Superior temporal gyrus (tissue), 1 donor: Measurements from ENCODE around the gene AGBL4.
"Not testable (repeated sequence)": the region's sequence is repeated elsewhere in the genome, so short reads cannot be mapped to it uniquely, and the experiment has no call there.

ENCODE experiments used
- DNase-seq: peaks from one replicate; pipeline ENCODE4 v3.0.0-alpha.2; 2016; ENCODE audit errors: extremely low spot score

AGBL4 gene

DNA sequence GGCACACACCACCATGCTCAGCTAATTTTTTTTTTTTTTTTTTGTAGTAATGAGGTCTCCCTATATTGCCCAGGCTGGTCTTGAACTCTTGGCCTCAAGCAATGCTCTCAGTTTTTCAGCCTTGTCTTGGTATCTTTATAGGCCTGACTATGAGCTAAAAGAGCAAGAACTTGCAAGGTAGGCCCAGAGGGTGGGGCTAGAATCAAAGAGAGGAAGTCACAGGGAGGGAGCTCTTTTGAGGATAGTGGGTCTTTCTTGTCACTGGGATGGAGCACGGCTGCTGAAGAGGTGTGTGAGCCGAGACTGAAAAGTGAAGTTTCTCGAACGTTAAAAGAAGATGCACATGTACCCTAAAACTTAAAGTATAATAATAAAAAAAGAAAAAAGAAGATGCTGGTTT lies 987.1 kb downstream of the AGBL4 start:
- DNase-seq = no peak

DNA sequence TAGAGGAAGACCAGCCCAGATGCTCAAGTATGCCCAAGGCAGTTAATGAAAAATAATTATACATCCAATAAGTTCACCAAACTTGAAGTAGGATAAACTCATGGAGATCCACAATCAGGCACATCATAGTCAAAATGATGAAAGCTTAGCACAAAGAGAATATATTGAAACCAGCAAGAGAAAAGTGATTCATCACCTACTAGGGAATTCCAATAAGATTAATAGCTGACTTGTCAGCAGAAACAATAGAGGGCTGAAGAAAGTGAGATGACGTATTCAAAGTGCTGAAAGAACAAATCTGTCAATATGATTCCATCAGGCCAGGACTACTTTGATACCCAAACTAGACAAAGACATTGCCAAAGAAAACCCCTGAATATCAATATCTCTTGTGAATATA lies 995.4 kb downstream of the AGBL4 start:
- DNase-seq = no peak

DNA sequence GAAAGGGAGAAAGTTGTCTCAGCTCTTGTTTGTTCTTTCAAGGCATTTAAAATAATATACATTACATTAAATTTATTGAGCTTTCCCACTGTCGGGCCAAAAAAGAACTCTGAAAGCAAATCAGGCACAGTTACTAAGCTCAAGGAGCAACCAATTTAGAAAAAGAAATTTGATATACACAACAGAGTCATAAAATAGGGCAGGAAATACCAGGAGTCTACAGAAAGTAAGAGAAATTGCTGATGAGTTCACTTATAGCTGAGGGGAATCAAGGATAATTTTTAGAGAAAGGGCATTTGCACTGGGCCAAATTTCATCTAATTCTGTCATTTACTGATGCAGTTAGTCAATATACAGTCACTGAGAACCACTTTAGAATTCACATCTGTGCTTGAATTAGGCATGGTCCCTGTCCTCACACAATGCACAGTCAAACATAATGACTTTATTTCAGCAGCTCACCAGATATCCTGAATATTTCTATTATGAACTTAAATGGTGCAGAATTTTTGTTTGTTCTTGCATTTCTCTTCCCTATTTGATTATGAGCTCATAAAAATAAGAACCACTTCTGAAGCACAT lies 997.4 kb downstream of the AGBL4 start:
- DNase-seq = no peak

DNA sequence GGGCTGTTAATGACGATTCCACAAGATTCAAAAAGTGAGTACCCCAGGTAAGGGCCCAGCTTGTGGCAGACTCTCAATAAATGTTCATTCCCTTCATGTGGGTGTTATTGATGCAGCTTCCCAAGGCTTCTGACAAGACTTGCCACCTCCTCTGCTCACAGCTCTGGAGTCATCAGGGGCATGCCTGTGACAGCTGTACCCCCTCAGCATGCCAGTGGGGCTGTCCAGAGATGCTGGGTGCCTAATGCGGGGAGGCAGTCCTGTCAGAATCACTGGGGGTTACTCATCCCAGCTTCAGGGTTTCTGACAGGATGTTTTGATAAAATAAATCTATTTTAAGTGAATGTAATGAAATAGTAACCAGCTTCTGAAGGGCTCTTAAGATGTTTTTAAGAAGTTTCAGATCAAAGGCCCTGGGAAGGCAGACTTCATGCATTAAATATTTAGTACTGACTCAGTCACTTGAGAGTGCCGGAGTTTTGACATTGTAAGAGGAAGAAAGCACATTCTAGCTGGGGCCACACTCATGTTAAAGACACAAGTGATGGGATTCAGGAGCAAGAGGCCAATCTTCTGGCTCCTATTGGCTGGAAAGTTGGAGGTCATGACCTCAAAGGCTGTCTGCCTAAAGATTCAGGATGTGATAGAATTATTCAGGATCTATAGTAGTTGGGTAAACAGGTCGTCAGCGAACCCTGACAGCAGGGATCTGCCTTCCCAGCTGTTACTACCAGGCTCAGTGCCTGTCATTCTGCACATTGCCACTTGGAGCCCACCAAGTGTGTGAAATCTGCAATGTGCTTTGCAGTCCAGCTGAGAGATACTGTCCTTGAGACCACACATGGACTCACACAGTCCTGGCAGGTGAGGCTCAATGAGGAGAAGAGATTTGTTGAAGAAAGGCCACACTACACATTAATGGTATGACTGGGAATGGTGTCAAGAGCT lies 1007.5 kb downstream of the AGBL4 start:
- DNase-seq = no peak

DNA sequence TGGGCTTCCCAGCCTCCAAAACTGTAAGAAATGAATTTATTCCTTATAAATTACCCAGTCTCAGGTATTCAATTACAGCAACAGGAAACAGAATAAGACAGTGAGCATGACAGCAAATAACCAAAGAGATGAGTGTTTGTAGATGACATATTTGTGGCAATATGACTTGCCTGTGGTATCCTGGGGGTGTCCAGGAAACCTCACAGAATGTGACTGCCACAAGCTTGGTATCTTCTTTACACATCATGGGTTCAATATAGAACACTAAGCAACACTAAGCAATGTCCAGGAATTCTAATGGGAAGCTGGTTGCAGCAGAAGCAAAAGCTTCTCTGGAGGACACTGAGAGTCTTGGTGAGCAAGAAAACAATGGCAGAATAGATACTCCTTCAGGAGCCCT lies 1010.7 kb downstream of the AGBL4 start:
- DNase-seq = no peak

DNA sequence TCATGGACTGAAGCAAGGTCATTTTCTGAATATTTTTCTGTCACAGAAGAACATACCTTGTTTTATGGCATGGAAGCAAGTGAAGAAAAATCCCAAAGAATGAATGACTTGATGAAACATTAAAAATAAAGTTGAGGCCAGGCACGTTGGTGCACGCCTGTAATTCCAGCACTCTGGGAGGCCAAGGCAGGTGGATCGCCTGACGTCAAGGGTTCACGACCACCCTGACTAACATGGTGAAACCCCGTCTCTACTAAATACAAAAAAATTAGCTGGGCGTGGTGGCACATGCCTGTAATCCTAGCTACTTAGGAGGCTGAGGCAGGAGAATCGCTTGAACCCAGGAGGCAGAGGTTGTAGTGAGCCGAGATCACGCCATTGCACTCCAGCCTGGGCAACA lies 1020.8 kb downstream of the AGBL4 start:
- not testable (repeated sequence) for DNase-seq

DNA sequence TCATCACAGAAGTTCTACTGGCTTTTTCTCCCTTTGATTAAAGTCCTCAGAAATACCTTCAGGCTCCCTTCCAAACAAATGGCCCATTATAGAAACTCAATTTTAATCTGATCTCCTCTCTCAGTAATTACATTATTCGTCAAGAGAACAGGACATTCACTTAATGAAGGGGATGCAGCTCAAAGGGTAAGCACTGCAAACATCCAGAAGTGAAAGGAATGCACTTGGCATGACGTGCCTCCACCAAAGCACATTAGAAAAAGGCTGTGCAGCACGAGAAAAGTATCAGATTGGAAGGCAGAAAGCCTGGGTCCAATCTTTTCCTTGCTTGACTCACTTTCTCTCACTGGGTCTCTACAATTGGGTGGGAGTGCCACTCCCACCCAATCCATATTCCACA lies 1024.4 kb downstream of the AGBL4 start:
- DNase-seq = no peak

DNA sequence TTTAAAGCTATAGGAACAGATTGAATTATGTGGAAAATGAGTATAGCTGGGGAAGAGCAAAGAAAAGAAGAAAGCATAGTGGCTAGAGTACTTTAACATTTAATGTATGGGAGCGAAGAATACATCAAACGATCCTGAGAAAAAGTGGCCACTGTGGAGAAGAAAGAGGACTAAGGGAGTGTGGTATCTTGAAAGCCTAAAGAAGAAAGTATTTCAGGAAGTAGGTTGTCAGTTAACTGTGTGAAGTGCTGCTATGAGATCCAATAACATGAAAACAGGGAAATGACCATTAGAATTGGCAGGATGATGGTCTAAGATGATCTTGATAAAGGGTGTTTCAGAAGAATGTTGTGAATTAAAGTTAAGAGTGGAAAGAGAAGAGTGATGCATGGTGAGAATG lies 1027.4 kb downstream of the AGBL4 start:
- DNase-seq = no peak

DNA sequence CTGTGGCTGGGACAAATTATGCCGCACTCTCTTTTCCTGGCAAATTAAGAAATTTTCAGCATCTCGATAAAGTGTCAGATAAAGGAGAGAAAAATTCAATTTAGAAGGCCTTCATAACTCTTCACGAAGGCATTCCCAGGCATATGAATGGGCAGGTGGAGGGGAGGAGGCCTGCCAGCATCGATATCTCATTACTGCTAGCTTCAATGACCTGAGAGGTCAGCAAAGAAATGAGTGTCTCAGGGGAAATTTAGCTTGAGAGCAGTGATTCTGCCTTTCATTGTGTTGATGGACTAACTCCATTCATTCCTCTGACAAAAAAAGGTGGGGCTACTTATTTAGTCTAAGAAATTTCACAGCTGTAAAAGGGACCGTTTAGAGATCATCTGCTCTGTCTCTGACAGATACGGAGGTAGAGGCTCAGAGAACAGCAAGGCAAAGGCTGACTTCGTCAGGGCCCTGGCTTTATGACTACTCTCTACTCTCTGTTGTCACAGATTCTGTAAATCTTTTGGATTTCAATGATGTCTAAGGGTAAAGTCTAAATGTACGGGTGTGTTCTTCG lies 1035.0 kb downstream of the AGBL4 start:
- DNase-seq = no peak

DNA sequence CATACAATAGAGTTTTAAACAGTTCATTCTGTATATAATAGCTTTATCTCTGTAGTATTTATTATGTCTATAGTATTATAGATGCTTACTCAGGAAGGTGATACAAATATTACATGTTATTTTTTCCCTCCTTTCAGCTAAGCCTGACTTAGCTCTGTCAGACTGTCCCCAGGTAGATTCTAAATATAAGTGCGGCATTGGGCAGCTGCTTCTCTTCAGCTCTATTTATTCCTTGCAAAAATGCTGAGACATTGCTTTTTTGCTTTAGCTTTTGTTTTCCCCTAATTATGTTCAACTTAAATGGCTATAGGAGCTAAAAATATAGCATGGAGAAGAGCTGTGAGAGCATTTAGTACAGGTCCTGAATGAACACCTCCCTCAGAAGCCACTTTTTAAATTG lies 1043.8 kb downstream of the AGBL4 start:
- no peak for DNase-seq

DNA sequence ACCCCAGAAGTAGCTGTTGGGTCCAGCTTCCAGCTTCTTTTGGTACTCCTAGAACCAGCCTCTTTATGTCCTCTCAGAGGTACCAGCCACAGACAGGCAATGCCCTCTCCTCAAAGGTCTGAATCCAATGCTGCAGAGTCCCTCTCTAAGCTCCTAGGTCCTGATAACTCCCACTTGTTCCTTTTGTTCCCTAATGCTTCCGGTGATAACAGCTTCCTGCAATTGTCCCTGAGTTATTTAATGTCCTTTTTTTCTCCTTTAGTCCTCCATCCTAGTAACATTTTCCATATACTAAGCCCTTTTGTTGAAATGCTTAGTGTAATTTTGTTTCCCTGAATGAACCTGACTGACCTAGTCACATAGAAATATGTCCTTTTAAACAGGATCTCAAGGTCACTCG lies 1045.3 kb downstream of the AGBL4 start:
- DNase-seq = no peak

DNA sequence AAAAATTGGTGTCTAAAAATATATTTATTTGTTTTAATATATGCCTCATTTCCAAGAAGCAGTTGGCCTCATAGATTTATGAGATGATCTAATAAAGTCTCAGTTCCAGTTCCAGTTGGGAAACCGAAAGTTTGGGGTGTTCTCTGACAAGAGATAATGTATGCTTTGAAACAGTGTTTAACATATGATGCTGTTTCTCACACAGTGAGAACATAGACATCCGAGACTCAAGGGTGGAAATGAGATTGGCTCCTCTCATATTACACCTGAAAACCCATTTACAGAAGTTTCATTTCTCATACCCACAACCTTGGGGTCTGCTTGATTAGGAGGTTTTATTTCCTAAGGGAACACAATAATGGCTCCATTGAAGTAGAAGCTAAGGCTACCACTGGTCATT lies 1046.5 kb downstream of the AGBL4 start:
- DNase-seq = no peak

DNA sequence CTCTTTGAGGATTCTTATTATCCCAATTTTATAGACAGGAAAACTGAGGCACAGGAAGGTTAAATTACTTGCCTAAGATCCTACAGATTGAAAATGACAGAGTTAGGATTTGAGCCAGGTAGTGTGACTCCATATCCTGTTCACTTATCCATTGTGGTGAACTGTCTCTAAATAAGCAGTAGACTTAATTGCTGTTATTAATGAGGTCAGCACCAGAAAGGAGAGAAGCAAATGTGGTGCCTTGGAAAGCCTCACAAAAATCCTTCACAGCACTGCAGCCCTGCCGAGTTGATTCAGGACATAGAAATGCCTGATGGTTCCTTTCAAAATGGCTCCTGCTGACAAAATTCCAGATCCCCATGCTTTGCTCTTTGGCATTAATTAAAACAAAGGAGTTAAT lies 1053.8 kb downstream of the AGBL4 start:
- DNase-seq = no peak

DNA sequence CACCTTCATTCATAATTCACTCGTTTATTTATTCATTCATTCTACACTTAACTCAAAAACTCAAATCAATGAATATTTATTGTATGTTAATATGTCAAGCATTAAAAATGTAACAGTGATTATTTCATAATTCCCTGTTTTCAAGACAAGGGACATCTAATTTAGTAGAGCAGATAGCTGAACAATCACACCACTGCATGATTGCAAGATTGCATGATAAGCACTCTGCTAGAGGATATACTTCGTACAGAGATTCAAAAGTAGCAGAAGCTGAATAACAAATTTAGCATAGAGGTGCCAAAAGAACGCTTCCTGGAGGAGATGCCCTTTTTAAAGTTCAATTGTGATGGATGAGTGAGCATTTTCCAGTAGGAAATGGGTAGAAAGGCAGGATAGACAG lies 1056.4 kb downstream of the AGBL4 start:
- no peak for DNase-seq

DNA sequence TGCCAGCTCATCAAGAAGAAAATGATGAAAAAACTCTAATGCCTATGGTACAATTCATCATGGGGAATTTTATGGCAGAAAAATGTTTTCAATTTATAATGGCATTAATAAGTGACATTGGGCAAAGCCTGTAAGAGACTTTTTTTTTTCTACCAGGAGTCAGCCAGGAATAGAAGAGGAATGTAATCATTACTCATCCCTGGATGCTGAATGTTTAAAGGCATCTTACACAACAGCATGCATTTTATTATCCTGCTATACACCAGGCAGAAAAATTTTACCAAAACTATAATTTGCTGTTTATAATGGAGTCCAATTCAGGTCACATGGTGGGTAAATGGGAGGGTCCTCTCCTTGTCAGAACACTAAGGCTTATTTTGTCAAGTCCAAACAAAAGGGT lies 1057.2 kb downstream of the AGBL4 start:
- DNase-seq = no peak

DNA sequence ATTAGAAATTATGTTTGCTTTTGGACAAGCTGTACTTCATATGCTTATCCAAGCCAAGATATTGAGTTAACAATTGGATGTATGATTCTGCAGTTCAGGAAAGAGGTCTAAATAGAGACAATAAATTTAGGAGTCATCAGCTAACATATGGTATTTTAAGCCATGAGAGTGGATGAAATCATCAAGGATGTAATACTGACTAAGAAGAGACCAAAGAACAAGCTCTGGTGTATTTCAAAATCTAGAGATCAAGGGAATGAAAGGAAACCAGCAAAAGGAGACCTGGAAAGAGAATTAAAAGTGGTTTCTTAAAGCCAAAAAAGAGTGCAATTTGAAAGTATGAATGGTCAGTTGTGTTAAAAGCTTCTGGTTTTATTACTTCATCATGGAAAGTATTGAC lies 1063.4 kb downstream of the AGBL4 start:
- DNase-seq = no peak

DNA sequence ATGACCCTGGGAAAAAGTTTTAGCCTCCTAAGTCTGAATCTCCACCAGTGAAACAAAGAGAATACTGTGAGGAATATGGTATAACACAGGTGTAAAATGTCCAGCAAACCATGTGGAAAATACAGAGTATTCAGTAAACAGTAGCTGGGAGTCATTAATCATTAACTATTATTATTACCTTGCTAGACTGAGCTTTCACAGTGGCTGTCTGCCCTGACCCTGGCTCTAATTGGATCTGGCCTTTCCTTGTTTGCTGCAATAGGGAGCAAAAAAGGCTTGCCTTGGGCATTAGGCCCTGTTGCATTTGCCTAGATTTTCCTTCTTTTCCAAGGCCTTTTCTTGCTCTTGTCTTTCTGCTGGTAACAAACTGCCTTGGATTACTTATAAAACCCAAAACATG lies 1068.0 kb downstream of the AGBL4 start:
- no peak for DNase-seq

DNA sequence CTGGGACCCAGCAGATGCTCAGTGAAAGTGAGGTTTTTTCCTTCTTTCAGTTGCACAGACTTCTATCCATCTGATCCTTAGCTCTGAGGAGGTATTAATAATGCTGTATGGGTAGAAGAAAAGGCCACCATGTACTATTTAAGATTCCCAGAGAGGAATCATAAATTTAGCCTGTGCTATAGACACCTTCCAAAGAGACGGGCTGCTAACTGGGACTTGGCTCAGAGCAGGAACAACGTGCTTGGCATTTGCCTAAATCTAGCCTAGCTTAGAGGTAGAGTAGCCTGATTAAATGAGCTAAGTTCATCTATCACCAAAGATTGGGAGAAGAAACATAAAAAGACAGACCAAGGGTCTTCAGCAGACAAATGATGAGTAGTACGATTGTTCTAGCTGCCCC lies 1070.1 kb downstream of the AGBL4 start:
- DNase-seq = peak; percentile 47

DNA sequence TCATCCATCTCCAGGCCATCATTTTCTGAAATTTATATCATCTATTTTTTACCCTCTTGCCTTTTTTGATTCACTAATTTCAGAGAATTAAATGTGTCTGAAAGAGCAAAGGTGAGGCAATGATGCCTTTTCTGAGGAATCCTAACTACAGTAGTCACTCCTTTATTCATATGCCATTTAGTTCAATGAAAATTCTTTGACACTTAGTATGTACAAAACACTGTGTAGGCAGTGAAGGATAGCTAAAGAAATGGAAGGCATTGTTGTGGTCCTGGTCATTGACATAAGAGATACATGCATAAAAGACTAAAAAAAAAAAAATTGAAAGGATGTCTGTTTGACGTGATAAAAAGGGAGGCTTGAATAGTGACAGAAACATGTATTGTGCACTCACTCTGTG lies 1075.2 kb downstream of the AGBL4 start:
- DNase-seq = no peak

DNA sequence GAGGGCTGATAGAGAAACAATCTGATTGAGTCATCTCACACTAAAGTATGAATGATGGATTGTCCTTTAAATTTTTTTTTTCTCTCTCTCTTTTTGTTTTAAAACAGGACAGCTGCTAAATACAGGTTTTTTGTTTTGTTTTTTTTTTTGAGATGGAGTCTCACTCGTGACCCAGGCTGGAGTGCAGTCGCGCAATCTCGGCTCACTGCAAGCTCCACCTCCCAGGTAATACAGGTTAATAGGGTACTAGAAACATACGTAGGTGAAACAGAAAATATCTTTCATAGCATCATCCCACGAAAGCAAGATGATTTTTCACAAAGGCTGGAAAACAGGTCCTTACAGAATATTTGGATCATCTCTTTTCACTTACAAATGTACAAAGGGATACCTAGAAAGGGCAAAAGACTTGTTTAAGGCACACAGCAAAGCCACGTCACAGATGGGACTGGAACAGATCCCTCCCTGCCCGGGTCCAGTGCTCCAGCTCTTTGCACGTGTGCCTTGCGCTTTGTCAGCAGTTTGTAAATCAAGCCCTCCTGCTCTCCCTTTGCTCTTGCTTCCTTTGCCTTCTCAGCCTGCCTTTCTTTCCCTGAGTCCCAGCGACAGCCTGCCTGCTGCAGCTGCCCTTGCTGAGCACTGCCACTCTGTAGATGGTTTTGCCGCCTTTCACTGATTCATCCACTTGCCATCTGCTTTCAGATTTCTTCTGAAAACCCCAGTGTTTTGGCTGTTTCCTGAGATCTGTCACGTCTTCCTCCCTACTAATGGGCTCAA lies 1075.8 kb downstream of the AGBL4 start:
- DNase-seq = peak; percentile 59

DNA sequence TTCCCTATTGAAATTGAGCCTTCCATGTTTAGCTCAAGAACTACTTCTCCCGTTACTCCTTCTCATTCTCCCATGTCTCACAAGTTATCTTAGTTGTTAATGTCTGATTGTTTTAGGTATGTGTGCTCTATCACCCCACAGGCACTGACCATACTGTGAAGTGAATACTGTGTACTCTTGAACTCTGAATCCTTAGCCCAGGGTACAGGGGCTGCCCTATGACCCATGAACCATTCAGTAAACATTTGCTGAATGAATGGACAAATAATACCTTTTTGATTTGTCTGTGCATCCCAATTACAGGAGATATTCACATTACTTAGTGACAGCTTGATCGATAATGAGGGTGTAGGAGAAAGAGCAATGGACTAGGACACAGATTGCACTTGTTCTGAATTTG lies 1077.7 kb downstream of the AGBL4 start:
- no peak for DNase-seq

DNA sequence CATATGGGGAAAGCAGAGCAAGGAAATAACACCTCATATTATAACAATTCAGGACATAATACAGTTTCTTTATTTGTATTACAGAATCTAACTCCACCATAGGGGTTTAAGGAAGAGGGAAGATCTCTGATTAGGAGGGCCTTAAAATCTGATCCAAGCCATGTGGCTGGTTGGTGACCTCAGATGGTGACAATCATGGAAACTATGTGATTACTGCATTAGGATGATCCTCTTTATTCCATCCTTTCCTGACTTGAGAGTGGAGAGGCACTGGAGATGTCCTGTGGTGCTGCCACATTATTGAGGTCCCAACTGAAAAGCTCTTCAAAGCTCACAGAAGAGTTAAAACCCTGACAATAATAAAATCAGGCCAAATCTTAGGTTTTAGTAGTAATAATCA lies 1078.9 kb downstream of the AGBL4 start:
- DNase-seq = no peak
